Panc1 (cell line): Measurements from ENCODE around the gene ADGRD1. TPM values are rescaled to one million over a fixed set of nuclear protein-coding genes. Genes with fewer than 3 reads are reported as not detected.

ENCODE experiments used
- ATAC-seq: fragments of 200-7000 bp; cut with Tn5 transposase; 2 replicates; pipeline ENCODE4 v1.9.1; 2020; ENCODE audit warnings: mild to moderate bottlenecking, moderate library complexity
- BruUV-seq: library from RNA; stranded (reverse); fragments of 400-500 nt; replicated peaks from 2 replicates; lab custom pipeline; 2021; lab: Mats Ljungman, UMichigan
- CTCF ChIA-PET: fragments of 300-600 bp; sonication (Branson Sonifier 250); formaldehyde crosslinking; loops from one replicate; lab custom pipeline; 2022; ENCODE audit warnings: antibody characterized with exemption; lab: Charles Lee
- POLR2A ChIA-PET: fragments of 300-600 bp; sonication (Branson Sonifier 250); formaldehyde crosslinking; loops from one replicate; lab custom pipeline; 2022; ENCODE audit warnings: antibody characterized with exemption; lab: Charles Lee
- DNase-seq: peaks from one replicate; pipeline ENCODE4 v3.0.0-alpha.2; 2010; ENCODE audit warnings: low read depth, low spot score
- H3K27ac ChIP-seq: 2 replicates; pipeline ENCODE4 v1.5.1; 2011; ENCODE audit warnings: mild to moderate bottlenecking, low read length, inconsistent platforms
- H3K27me3 ChIP-seq: fragments of 200-500 bp; sonication (Bioruptor generic); 2 replicates; pipeline ENCODE4 v1.6.0; 2014; ENCODE audit warnings: low read length, inconsistent platforms; ENCODE audit not compliant: control insufficient read depth, insufficient read depth
- H3K36me3 ChIP-seq: fragments of 200-500 bp; sonication (Bioruptor generic); 2 replicates; pipeline ENCODE4 v1.5.1; 2014; ENCODE audit warnings: inconsistent platforms, mild to moderate bottlenecking, low read length, moderate library complexity; ENCODE audit not compliant: control insufficient read depth, insufficient read depth
- H3K4me1 ChIP-seq: 2 replicates; pipeline ENCODE4 v1.5.1; 2011; ENCODE audit warnings: inconsistent platforms, mild to moderate bottlenecking, low read length, moderate library complexity; ENCODE audit not compliant: control insufficient read depth, insufficient read depth
- H3K4me3 ChIP-seq, 2 experiments: 2 replicates each; pipeline ENCODE4 v1.5.1; 2011 to 2012; ENCODE audit warnings: low read depth in 2 of 2, low read length in 2 of 2, mild to moderate bottlenecking in 2 of 2, inconsistent platforms in 1 of 2, moderate library complexity in 1 of 2
- H3K9me3 ChIP-seq: fragments of 200-500 bp; sonication (Bioruptor generic); 2 replicates; pipeline ENCODE4 v1.5.1; 2014; ENCODE audit warnings: low read depth, mild to moderate bottlenecking, inconsistent platforms, low read length, moderate library complexity; ENCODE audit not compliant: control insufficient read depth, insufficient read depth
- POLR2AphosphoS5 ChIP-seq: IDR thresholded peaks from 2 replicates; pipeline ENCODE4 v1.6.1; 2012; ENCODE audit warnings: mild to moderate bottlenecking, low read depth, low read length, moderate library complexity
- SIN3A ChIP-seq: IDR thresholded peaks from 2 replicates; pipeline ENCODE4 v1.6.1; 2012; ENCODE audit warnings: low read depth, mild to moderate bottlenecking, low read length, moderate library complexity, borderline replicate concordance; ENCODE audit not compliant: insufficient read depth
- TCF7L2 ChIP-seq: IDR thresholded peaks from 2 replicates; pipeline ENCODE4 v1.6.1; 2011; ENCODE audit warnings: mild to moderate bottlenecking, low read depth, low read length, inconsistent platforms
- in situ Hi-C: cut with HindIII; loops from 2 replicates; pipeline ENCODE4 v1.10.0; 2016; ENCODE audit warnings: low sequenced_read_pairs, low pct_unique_long_range_greater_than_20kb
- intact Hi-C: fragments of 100-400 bp; cut with micrococcal nuclease; formaldehyde crosslinking; loops from one replicate; pipeline ENCODE4 v1.10.0; 2022; ENCODE audit not compliant: unreplicated experiment
- total RNA-seq: library from RNA; stranded (reverse); gene quantifications from one replicate; pipeline ENCODE4 v1.2.1, GENCODE V29; 2021; ENCODE audit not compliant: unreplicated experiment
- TF ChIP-seq, protein P1 (sequence below): fragments of 450-650 bp; IDR thresholded peaks from 2 replicates; pipeline ENCODE4 v1.5.1; 2017; ENCODE audit warnings: mild to moderate bottlenecking
- TF ChIP-seq, protein P2 (sequence below), 2 experiments: IDR thresholded peaks; 2 replicates each; pipeline ENCODE4 v1.6.1; 2011 to 2012; ENCODE audit warnings: low read depth in 2 of 2, control low read depth in 1 of 2, low read length in 1 of 2, mild to moderate bottlenecking in 1 of 2, moderate library complexity in 1 of 2; ENCODE audit not compliant: insufficient read depth in 1 of 2

The ADGRD1 gene
- total RNA-seq, 1 experiment from 2014 or later: 0.21 TPM

DNA sequence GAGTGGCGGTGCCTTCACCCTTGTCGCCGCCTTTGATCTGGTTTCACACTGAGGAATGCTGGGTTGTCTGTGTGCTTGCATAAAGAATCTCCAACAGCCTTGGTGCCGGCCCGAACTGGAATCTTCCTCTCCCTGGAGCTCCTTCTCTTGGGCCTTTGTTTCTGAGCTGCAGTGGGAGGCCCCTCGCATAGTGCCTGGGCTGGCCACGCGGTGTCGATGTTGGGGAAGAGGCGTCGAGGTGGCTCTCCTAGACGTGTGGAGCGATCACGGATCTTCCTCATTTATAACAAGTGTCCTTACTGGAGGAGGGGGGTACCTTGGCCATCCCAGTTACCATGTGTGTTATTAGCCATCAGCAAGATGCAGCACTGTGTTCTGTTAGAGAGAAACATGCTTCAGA is 60.6 kb downstream of the ADGRD1 start:
- Histone ChIP-seq H3K4me3 (no peak overlapping the region), H3K27me3 (no peaks in the 10 kb centered on the region; the same call in 1 of the 2 replicates), H3K9me3 (no peaks in the 10 kb centered on the region), H3K27ac (no peak overlapping the region), H3K4me1 (no peaks in the 10 kb centered on the region), H3K36me3 (no peaks in the 10 kb centered on the region)
- CTCF ChIA-PET: no interaction called here
- in situ Hi-C loops (no loop called here), intact Hi-C loops (no loop called here)
- DNase-seq: no peak
- ATAC-seq: no peak
- BruUV-seq: no TSS peak
- no peak for TF ChIP-seq SIN3A
- TF ChIP-seq, protein P1, sequence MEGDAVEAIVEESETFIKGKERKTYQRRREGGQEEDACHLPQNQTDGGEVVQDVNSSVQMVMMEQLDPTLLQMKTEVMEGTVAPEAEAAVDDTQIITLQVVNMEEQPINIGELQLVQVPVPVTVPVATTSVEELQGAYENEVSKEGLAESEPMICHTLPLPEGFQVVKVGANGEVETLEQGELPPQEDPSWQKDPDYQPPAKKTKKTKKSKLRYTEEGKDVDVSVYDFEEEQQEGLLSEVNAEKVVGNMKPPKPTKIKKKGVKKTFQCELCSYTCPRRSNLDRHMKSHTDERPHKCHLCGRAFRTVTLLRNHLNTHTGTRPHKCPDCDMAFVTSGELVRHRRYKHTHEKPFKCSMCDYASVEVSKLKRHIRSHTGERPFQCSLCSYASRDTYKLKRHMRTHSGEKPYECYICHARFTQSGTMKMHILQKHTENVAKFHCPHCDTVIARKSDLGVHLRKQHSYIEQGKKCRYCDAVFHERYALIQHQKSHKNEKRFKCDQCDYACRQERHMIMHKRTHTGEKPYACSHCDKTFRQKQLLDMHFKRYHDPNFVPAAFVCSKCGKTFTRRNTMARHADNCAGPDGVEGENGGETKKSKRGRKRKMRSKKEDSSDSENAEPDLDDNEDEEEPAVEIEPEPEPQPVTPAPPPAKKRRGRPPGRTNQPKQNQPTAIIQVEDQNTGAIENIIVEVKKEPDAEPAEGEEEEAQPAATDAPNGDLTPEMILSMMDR: no peak
- TF ChIP-seq TCF7L2: no peak
- TF ChIP-seq, protein P2, sequence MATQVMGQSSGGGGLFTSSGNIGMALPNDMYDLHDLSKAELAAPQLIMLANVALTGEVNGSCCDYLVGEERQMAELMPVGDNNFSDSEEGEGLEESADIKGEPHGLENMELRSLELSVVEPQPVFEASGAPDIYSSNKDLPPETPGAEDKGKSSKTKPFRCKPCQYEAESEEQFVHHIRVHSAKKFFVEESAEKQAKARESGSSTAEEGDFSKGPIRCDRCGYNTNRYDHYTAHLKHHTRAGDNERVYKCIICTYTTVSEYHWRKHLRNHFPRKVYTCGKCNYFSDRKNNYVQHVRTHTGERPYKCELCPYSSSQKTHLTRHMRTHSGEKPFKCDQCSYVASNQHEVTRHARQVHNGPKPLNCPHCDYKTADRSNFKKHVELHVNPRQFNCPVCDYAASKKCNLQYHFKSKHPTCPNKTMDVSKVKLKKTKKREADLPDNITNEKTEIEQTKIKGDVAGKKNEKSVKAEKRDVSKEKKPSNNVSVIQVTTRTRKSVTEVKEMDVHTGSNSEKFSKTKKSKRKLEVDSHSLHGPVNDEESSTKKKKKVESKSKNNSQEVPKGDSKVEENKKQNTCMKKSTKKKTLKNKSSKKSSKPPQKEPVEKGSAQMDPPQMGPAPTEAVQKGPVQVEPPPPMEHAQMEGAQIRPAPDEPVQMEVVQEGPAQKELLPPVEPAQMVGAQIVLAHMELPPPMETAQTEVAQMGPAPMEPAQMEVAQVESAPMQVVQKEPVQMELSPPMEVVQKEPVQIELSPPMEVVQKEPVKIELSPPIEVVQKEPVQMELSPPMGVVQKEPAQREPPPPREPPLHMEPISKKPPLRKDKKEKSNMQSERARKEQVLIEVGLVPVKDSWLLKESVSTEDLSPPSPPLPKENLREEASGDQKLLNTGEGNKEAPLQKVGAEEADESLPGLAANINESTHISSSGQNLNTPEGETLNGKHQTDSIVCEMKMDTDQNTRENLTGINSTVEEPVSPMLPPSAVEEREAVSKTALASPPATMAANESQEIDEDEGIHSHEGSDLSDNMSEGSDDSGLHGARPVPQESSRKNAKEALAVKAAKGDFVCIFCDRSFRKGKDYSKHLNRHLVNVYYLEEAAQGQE (IDR thresholded peaks at IDR 0.05; ENCODE audit: insufficient read depth in 1 of 2, low read depth in 2 of 2, low read length in 1 of 2): no peak
- no peak for TF ChIP-seq POLR2AphosphoS5
- POLR2A ChIA-PET: no interaction called here

DNA sequence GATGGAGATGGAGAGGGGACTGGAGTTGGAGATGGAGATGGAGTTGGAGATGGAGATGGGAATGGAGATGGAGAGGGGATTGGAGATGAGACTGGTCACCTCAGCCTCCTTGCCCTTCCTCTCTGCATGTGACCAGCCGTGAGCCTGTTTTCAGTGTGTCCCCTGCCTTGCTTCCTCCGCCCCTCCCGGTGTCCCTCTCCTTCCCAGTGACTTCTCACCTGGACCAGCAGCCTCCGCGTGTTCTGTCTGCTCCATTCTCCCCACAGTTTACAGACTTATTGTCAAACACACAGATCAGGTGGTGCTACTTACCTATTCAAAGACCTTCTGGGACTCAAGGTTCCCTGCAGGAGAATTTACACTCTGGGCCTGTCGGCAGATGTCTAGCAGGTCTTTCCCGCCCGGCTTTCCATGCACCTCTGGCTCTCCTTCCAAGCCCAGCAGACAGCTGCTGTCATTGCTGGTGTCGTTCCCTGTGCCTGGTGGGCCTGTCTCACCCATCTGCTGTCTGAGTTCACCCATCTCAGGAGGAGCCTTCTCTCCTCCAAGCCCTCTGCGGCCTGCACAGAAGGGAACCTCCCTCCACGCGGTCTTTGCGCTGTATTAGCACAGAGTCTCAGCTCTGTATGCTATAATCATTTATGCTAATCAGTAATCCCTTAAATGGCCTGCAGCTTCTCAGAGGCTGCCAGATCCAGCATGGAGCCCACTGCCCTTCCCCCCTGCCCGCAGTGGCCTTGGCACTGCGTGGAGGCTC is 62.1 kb downstream of the ADGRD1 start:
- intact Hi-C loops (no loop called here), in situ Hi-C loops (no loop called here)
- no TSS peak for BruUV-seq
- ChIA-PET POLR2A (no interaction called here), CTCF (no interaction called here)
- H3K4me3 ChIP-seq: no peak overlapping the region
- H3K9me3 ChIP-seq: no peaks in the 10 kb centered on the region
- no peaks in the 10 kb centered on the region for H3K36me3 ChIP-seq
- DNase-seq (no peak), ATAC-seq (no peak)
- TF ChIP-seq SIN3A: no peak
- no peak for TF ChIP-seq TCF7L2
- TF ChIP-seq, protein P2 (IDR thresholded peaks at IDR 0.05; ENCODE audit: insufficient read depth in 1 of 2, low read depth in 2 of 2, low read length in 1 of 2): no peak
- TF ChIP-seq, protein P1: no peak
- no peak for TF ChIP-seq POLR2AphosphoS5
- no peaks in the 10 kb centered on the region; the same call in 1 of the 2 replicates for H3K27me3 ChIP-seq
- no peaks in the 10 kb centered on the region for H3K4me1 ChIP-seq
- no peak overlapping the region for H3K27ac ChIP-seq
